ENCODE measurements around the gene COBLL1.

DNA sequence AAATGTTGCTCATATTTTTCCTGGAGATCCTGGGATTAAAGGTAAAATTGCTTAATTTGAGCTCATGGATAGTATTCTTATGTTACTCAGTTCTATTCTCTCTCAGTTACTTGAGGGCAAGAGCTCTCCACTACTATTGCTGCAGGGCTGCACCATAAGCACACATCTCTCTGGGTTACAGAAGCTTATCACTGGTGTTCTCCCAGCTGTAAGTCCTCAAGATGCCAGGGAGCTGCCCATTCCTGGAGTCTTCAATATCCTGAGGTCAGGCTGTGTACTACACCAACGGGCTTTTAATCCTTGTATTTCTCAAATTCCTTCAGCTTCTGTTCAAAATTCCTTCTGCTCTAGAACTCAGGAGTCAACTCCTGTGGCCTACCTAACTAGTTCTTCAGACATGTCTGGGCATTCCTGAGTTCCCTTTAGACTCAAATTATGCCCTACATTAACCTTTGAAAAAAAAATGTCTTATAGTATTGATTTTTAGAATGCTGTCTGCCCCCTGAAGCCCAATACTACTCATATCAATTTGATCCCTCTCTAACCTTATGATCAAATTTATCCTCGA is 17.7 kb upstream of the COBLL1 start:
- TF ChIP-seq, protein P1, sequence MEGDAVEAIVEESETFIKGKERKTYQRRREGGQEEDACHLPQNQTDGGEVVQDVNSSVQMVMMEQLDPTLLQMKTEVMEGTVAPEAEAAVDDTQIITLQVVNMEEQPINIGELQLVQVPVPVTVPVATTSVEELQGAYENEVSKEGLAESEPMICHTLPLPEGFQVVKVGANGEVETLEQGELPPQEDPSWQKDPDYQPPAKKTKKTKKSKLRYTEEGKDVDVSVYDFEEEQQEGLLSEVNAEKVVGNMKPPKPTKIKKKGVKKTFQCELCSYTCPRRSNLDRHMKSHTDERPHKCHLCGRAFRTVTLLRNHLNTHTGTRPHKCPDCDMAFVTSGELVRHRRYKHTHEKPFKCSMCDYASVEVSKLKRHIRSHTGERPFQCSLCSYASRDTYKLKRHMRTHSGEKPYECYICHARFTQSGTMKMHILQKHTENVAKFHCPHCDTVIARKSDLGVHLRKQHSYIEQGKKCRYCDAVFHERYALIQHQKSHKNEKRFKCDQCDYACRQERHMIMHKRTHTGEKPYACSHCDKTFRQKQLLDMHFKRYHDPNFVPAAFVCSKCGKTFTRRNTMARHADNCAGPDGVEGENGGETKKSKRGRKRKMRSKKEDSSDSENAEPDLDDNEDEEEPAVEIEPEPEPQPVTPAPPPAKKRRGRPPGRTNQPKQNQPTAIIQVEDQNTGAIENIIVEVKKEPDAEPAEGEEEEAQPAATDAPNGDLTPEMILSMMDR (conservative IDR thresholded peaks at IDR 0.05 in 1 of 2, IDR thresholded peaks at IDR 0.05 in 1 of 2; ENCODE audit: low read depth in 1 of 2, low read length in 2 of 2), result no peak
- no peak for TF ChIP-seq EZH2 (IDR thresholded peaks at IDR 0.05; ENCODE audit: low read length, missing control alignments)

All from fibroblast of lung (primary cell).